ENCODE data around the gene RFPL4A.
"Not testable (repeated sequence)": the region's sequence is repeated elsewhere in the genome, so short reads cannot be mapped to it uniquely, and the experiment has no call there.

The RFPL4A gene

DNA sequence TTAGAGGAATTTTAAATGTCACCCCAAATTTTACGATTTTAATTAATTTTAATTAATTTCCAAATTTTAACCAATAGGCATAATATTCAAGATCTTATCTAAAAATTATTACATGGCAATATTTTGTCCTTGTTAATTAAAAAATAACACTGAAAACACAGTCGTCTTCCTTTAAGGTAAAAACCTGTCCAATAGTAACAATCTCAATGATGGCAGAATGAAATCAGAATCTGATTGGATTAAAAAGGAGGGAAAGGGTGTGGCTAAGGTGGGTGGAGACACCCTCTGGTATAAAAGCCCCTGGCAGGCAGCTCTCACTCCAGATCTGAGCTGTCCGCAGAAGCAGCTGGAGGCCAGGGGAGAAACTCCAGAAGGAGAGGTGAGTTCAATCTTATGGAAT is at the start of gene RFPL4A:
Gene RFPL4A (plus strand): TSS at position 301 of the 400 bp plus-strand sequence. CDS start 2,704 bp downstream, outside the sequence.
- not testable (repeated sequence) for FAIRE-seq; DNase-seq (ENCODE audit: insufficient read length, low spot score)

GRCh38 chr19:55711719-55712118 is 47.2 kb upstream of the RFPL4A start:
- no peak for FAIRE-seq

GRCh38 chr19:55712804-55713631 is 45.9 kb upstream of the RFPL4A start:
- FAIRE-seq = no peak

More at GRCh38 chr19:55711719-55712118, 47.2 kb upstream of the RFPL4A start:
- no peak for DNase-seq (ENCODE audit: insufficient read length, low spot score)

DNA sequence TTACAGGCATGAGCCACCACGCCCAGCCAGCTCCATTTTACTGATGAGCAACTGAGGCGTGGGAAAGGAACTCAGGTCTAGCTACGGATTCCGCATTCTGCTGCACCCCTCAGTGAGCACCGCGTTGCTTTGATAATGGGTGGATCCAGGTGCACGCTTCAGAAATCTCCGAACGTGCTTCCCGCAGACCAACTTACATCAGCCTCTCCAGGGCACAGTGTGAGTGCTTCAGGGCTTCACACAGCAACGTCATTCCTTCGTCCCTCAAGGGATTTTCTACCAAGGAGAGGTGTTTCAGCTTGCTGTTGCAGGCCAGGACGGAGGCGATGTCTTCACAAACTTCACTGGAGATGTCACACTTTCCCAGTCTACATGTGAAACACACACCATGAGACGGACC is 42.4 kb upstream of the RFPL4A start:
- no peak for FAIRE-seq
- no peak for DNase-seq (ENCODE audit: insufficient read length, low spot score)

More at GRCh38 chr19:55712804-55713631, 45.9 kb upstream of the RFPL4A start:
- DNase-seq (ENCODE audit: insufficient read length, low spot score) = no peak

- no peak for FAIRE-seq
- DNase-seq (ENCODE audit: insufficient read length, low spot score) = no peak
Observed at GRCh38 chr19:55717251-55717650, 41.6 kb upstream of the RFPL4A start.

DNA sequence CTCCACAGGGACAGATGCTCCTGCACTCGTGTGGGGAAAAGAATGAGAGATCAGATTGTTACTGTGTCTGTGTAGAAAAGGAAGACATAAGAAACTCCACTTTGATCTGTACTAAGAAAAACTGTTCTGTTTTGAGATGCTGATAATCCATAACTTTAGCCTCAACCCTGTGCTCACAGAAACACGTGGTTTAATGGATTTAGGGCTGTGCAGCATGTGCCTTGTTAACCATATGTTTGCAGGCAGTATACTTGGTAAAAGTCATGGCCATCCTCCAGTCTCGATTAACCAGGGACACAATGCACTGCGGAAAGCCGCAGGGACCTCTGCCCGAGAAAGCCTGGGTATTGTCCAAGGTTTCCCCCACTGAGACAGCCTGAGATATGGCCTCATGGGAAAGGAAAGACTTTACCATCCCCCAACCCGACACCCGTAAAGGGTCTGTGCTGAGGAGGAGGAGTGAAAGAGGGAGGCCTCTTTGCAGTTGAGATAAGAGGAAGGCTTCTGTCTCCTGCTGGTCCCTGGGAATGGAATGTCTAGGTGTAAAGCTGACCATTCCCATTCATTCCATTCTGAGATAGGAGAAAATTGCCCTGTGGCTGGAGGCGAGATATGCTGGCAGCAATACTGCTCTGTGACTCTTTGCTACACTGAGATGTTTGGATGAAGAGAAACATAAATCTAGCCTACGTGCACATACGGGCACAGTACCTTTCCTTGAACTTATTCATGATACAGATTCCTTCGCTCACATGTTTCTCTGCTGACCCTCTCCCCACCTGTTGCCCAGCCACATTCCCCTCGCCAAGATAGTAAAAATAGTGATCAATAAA is 40.8 kb upstream of the RFPL4A start:
- FAIRE-seq = not testable (repeated sequence)

DNA sequence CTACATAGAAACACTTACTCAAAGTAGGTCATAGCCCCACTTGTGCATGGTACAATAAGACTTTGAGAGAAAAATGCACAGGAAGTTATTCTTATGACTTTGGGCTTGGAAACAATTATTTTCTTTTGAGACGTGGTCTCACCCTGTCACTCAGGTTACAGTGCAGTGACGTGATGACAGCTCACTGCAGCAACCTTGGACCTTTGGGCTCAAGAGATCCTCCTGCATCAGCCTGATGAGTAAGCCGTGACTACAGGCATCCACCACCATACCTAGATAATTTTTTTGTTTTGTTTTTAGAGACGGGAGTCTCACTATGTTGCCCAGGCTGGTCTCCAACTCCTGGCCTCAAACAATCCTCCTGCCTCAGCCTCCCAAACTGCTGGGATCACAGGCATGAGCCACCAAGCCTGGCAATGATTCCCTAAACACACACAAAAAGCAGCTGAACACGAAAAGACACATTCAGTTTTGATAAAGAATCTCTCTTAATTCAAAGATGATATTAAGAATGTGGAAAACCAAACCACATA is 38.6 kb upstream of the RFPL4A start:
- DNase-seq (ENCODE audit: insufficient read length, low spot score) (no peak), FAIRE-seq (no peak)

More for the DNA sequence above, 40.8 kb upstream of the RFPL4A start:
- not testable (repeated sequence) for DNase-seq (ENCODE audit: insufficient read length, low spot score)

- FAIRE-seq = no peak
- DNase-seq (ENCODE audit: insufficient read length, low spot score) = no peak
Observed at GRCh38 chr19:55720801-55721200, 38.1 kb upstream of the RFPL4A start.

DNA sequence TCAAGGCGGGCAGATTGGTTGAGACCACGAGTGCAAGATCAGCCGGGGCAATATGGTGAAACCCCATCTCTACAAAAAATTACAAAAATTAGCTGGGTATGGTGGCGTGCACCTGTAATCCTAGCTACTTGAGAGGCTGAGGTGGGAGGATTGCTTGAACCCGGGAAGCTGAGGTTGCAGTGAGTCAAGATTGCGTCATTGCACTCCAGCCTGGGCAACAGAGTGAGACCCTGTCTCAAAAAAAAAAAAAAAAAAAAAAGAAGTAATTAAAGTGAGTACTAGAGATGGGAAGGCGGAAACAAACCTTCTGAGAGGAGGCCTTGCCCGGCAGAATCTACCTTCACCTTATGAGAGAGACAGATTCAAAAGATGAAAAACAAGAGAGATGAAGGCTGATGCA is 35.4 kb upstream of the RFPL4A start:
- FAIRE-seq = no peak
- DNase-seq (ENCODE audit: insufficient read length, low spot score) = no peak

DNA sequence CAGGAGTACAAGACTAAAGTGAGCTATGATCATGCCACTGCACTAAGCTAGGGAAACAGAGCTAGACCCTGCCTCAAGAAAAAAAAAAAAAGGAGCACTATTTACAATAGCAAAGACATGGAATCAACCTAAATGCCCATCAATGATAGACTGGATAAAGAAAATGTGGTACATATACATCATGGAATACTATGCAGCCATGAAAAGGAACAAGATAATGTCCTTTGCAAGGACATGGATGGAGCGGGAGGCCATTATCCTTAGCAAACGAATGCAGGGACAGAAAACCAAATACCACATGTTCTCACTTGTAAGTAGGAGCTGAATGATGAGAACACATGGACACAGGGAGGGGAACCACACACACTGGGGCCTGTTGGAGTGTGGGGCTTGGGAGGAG is 28.5 kb upstream of the RFPL4A start:
- DNase-seq (ENCODE audit: insufficient read length, low spot score); FAIRE-seq: not testable (repeated sequence)

- FAIRE-seq (no peak), DNase-seq (ENCODE audit: insufficient read length, low spot score) (no peak)
Observed at GRCh38 chr19:55738302-55738701, 20.6 kb upstream of the RFPL4A start, which contains the start of gene NLRP9. NLRP9 (minus strand) TSS chr19:55738402; CDS start chr19:55738374, 28 bp downstream.

DNA sequence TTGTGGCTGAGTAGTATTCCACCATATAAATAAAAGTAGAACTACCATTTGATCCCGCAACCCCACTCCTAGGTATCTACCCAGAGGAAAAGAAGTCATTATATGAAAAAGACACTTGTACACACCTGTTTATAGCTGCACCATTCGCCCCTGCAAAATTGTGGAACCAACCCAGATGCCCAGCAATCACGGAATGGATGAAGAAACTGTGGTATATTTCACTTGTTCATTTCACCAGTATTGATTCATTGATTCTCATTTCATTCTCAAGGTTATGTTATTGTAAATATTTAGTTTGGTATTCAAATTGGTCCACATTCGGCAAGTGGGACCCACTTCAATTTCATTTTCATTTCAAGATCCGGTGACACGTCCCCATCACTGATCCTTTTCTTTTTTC is 8.2 kb upstream of the RFPL4A start:
- no peak for DNase-seq (ENCODE audit: insufficient read length, low spot score)
- no peak for FAIRE-seq

DNA sequence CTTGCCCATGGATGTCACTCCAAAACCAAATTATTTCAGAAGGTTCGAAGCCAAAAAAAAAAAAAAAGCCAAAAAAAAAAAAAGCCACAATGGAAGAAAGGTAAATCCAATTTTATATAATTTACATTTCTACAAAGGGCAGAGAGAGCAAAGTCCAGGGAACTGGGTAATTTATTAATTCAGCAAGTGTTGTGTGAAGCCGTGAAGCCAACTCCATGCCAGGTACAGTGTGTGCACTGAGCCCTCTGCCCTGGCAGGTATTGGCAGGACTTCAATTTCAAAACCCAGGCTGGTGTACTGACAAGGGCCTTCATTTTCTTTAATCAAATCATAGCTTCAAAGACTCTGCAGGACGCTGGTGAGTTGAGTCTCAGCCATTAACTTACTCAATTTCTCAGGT is 5.5 kb upstream of the RFPL4A start:
- DNase-seq (ENCODE audit: insufficient read length, low spot score) = no peak
- no peak for FAIRE-seq

- not testable (repeated sequence) for DNase-seq (ENCODE audit: insufficient read length, low spot score); FAIRE-seq
Observed at GRCh38 chr19:55756808-55757207, 2.1 kb upstream of the RFPL4A start.

- DNase-seq (ENCODE audit: insufficient read length, low spot score) = no peak
- FAIRE-seq = no peak
Observed at GRCh38 chr19:55766466-55766865, 7.6 kb downstream of the RFPL4A start.

DNA sequence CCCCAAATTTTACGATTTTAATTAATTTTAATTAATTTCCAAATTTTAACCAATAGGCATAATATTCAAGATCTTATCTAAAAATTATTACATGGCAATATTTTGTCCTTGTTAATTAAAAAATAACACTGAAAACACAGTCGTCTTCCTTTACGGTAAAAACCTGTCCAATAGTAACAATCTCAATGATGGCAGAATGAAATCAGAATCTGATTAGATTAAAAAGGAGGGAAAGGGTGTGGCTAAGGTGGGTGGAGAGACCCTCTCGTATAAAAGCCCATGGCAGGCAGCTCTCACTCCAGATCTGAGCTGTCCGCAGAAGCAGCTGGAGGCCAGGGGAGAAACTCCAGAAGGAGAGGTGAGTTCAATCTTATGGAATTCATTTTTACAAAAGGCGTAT is 9.9 kb downstream of the RFPL4A start, which contains the start of gene RFPL4AL1:
Gene RFPL4AL1 (plus strand): TSS at position 301 of the 400 bp plus-strand sequence. CDS start 2,687 bp downstream, outside the sequence.
- FAIRE-seq; DNase-seq (ENCODE audit: insufficient read length, low spot score): not testable (repeated sequence)

DNA sequence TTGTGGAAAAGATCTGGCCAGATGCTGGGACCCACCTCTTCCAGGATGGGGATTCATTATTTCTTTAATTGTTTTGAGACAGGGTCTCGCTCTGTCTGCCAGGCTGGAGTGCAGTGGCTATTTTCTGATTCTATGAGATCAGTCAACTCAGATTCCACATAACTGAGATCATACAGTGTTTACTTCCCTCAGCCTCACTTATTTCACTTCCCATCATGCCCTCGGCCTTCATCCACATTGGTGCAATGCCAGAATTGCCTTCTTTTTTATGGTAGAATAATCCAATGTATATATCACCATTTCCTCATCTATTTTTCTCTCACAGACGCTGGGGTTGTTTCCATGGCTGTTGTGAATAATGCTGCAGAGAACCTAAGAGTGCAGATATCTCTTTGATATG is 10.7 kb downstream of the RFPL4A start:
- FAIRE-seq; DNase-seq (ENCODE audit: insufficient read length, low spot score): not testable (repeated sequence)

- DNase-seq (ENCODE audit: insufficient read length, low spot score) = no peak
- FAIRE-seq = no peak
Observed at GRCh38 chr19:55777528-55777927, 18.6 kb downstream of the RFPL4A start.

GRCh38 chr19:55778331-55778730 is 19.4 kb downstream of the RFPL4A start:
- FAIRE-seq (no peak), DNase-seq (ENCODE audit: insufficient read length, low spot score) (no peak)

- no peak for FAIRE-seq
Observed at GRCh38 chr19:55781112-55781511, 22.2 kb downstream of the RFPL4A start.

DNA sequence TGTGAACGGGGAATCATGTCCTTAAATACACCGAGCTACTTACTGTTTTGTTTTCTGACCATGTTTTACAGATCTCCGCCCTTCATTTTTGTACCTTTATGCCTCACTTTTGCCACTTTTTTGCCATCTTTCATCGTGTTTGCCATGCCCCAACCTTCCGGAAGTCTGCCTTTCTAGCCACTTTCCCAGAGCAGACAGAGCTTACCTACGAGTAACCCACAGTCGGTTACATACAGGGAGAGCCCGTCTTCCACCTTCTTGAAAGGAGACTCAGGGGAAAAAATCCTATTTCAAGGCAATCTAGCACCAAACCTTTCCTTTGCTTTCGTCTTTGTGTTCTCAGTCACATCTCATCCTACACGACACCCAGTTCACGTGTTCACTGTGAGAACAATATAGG is 36.1 kb downstream of the RFPL4A start:
- DNase-seq (ENCODE audit: insufficient read length, low spot score) = no peak

More at GRCh38 chr19:55781112-55781511, 22.2 kb downstream of the RFPL4A start:
- no peak for DNase-seq (ENCODE audit: insufficient read length, low spot score)

More for the DNA sequence above, 36.1 kb downstream of the RFPL4A start:
- FAIRE-seq = no peak

All from HTR-8/SVneo (cell line).